A549 (cell line): Measurements from ENCODE around the gene RAB1B.

Source experiments
- BHLHE40 ChIP-seq: IDR thresholded peaks from 2 replicates; pipeline ENCODE4 v1.6.1; 2012; ENCODE audit warnings: low read depth, low read length, inconsistent platforms
- CBX2 ChIP-seq: fragments of 200-600 bp; sonication (generic); IDR thresholded peaks from 2 replicates; pipeline ENCODE4 v1.6.1; 2016; ENCODE audit warnings: low read depth, mild to moderate bottlenecking, borderline replicate concordance
- CEBPB ChIP-seq, 2 experiments: fragments of >200 bp in 1 of 2; sonication (Bioruptor Twin) in 1 of 2; formaldehyde crosslinking in 1 of 2; IDR thresholded peaks; 2 replicates each; pipeline ENCODE4 v1.6.1; 2012 to 2016
- EP300 ChIP-seq, 2 experiments: fragments of >200 bp; sonication (Bioruptor Twin); formaldehyde crosslinking; IDR thresholded peaks; 2 replicates in 1 of 2; 3 replicates in 1 of 2; pipeline ENCODE4 v1.6.1; 2016 to 2017
- FOSB ChIP-seq: fragments of 250-450 bp; sonication (Bioruptor Pico); IDR thresholded peaks from 2 replicates; pipeline ENCODE4 v1.5.0; 2020; ENCODE audit warnings: mild to moderate bottlenecking, moderate library complexity
- FOSL2 ChIP-seq, 2 experiments: fragments of 450-650 bp in 1 of 2; fragments of >200 bp in 1 of 2; sonication (Bioruptor Twin) in 1 of 2; formaldehyde crosslinking; IDR thresholded peaks; 2 replicates each; pipeline versions ENCODE4 v1.5.0 to v1.6.1; 2016 to 2020; ENCODE audit warnings: mild to moderate bottlenecking in 1 of 2, moderate library complexity in 1 of 2
- HOXB13 ChIP-seq: fragments of 250-450 bp; sonication (Bioruptor Pico); IDR thresholded peaks from 2 replicates; pipeline ENCODE4 v1.5.0; 2020; ENCODE audit warnings: low read depth, mild to moderate bottlenecking, moderate library complexity
- NFE2L2 ChIP-seq: fragments of 150-350 bp; conservative IDR thresholded peaks from 2 replicates; pipeline ENCODE4 v1.6.1; 2014; ENCODE audit warnings: low read length
- POLR2A ChIP-seq: IDR thresholded peaks from 2 replicates; pipeline ENCODE4 v1.6.1; 2012; ENCODE audit warnings: mild to moderate bottlenecking, low read length
- REST ChIP-seq: fragments of 200-600 bp; sonication (generic); IDR thresholded peaks from 2 replicates; pipeline ENCODE4 v1.6.1; 2016; ENCODE audit warnings: antibody characterized with exemption, mild to moderate bottlenecking, moderate library complexity
- RFX5 ChIP-seq: fragments of 450-650 bp; IDR thresholded peaks from 2 replicates; pipeline ENCODE4 v1.7.1; 2014; ENCODE audit warnings: antibody characterized with exemption, mild to moderate bottlenecking, moderate library complexity
- RNF2 ChIP-seq: fragments of 200-600 bp; sonication (generic); IDR thresholded peaks from 2 replicates; pipeline ENCODE4 v1.6.1; 2016; ENCODE audit warnings: low read depth, mild to moderate bottlenecking, antibody characterized with exemption, moderate library complexity, borderline replicate concordance
- SREBF2 ChIP-seq: fragments of 450-650 bp; IDR thresholded peaks from 2 replicates; pipeline ENCODE4 v1.6.1; 2014; ENCODE audit warnings: mild to moderate bottlenecking, moderate library complexity
- TF ChIP-seq, protein P1 (sequence below): fragments of >200 bp; sonication (Bioruptor Twin); formaldehyde crosslinking; IDR thresholded peaks from 3 replicates; pipeline ENCODE4 v1.5.1; 2016

- TF ChIP-seq CBX2 (no peak), CEBPB (IDR thresholded peaks at IDR 0.05) (no peak), POLR2A (no peak), NFE2L2 (no peak), SREBF2 (no peak), EP300 (IDR thresholded peaks at IDR 0.05) (no peak), REST (no peak), FOSL2 (IDR thresholded peaks at IDR 0.05) (no peak), FOSL2 (CRISPR knock-in tag; IDR thresholded peaks at IDR 0.05) (no peak), BHLHE40 (no peak), HOXB13 (CRISPR knock-in tag) (no peak), FOSB (no peak), RNF2 (no peak), RFX5 (no peak)
- TF ChIP-seq, protein P1, sequence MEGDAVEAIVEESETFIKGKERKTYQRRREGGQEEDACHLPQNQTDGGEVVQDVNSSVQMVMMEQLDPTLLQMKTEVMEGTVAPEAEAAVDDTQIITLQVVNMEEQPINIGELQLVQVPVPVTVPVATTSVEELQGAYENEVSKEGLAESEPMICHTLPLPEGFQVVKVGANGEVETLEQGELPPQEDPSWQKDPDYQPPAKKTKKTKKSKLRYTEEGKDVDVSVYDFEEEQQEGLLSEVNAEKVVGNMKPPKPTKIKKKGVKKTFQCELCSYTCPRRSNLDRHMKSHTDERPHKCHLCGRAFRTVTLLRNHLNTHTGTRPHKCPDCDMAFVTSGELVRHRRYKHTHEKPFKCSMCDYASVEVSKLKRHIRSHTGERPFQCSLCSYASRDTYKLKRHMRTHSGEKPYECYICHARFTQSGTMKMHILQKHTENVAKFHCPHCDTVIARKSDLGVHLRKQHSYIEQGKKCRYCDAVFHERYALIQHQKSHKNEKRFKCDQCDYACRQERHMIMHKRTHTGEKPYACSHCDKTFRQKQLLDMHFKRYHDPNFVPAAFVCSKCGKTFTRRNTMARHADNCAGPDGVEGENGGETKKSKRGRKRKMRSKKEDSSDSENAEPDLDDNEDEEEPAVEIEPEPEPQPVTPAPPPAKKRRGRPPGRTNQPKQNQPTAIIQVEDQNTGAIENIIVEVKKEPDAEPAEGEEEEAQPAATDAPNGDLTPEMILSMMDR, result no peak
These were observed 7.0 kb downstream of the RAB1B start for GRCh38 chr11:66275396-66275795.
